Liver (tissue), 9 donors: ENCODE measurements around the gene ATP6V0A4. TPM values are rescaled to one million over a fixed set of nuclear protein-coding genes. Genes with fewer than 3 reads are reported as not detected.

Experiments
- DNase-seq: peaks from one replicate; pipeline ENCODE4 v3.0.0-alpha.2; 2017; ENCODE audit warnings: low spot score
- H3K27ac ChIP-seq, 2 donors: one replicate each; pipeline ENCODE4 v1.7.0; 2013; ENCODE audit warnings: inconsistent platforms in 2 of 2, low read length in 2 of 2, control low read depth in 1 of 2, low read depth in 1 of 2, mild to moderate bottlenecking in 1 of 2
- H3K27me3 ChIP-seq, 4 donors: one replicate each; pipeline versions ENCODE4 v1.6.1 to v1.7.0; 2013; ENCODE audit warnings: low read length in 3 of 4, inconsistent platforms in 1 of 4, mild to moderate bottlenecking in 1 of 4, moderate library complexity in 1 of 4; ENCODE audit not compliant: control insufficient read depth in 4 of 4, insufficient read depth in 4 of 4
- H3K36me3 ChIP-seq, 4 donors: one replicate each; pipeline versions ENCODE4 v1.6.1 to v1.7.0; 2013; ENCODE audit warnings: low read length in 3 of 4, mild to moderate bottlenecking in 3 of 4, low read depth in 1 of 4, moderate library complexity in 1 of 4; ENCODE audit not compliant: control insufficient read depth in 4 of 4, insufficient read depth in 3 of 4
- H3K4me1 ChIP-seq, 4 donors: one replicate each; pipeline versions ENCODE4 v1.6.1 to v1.7.0; 2013; ENCODE audit warnings: low read length in 3 of 4, mild to moderate bottlenecking in 3 of 4, moderate library complexity in 1 of 4; ENCODE audit not compliant: control insufficient read depth in 4 of 4, insufficient read depth in 4 of 4
- H3K4me3 ChIP-seq, 3 donors: one replicate each; pipeline versions ENCODE4 v1.6.1 to v1.7.0; 2013; ENCODE audit warnings: low read length in 3 of 3, control low read depth in 1 of 3, low read depth in 1 of 3, mild to moderate bottlenecking in 1 of 3
- H3K9ac ChIP-seq, 2 donors: one replicate each; pipeline ENCODE4 v1.7.0; 2013; ENCODE audit warnings: low read length in 2 of 2, mild to moderate bottlenecking in 2 of 2, moderate library complexity in 2 of 2, control low read depth in 1 of 2, low read depth in 1 of 2
- H3K9me3 ChIP-seq, 4 donors: one replicate each; pipeline versions ENCODE4 v1.6.1 to v1.7.0; 2013; ENCODE audit warnings: low read length in 3 of 4; ENCODE audit not compliant: control insufficient read depth in 4 of 4
- EGR1 ChIP-seq, 2 donors: IDR thresholded peaks; 2 replicates each; pipeline ENCODE4 v1.6.1; 2016 to 2018; ENCODE audit warnings: antibody characterized with exemption in 2 of 2, low read depth in 2 of 2
- FOXA1 ChIP-seq: IDR thresholded peaks from 2 replicates; pipeline ENCODE4 v1.6.1; 2016; ENCODE audit warnings: antibody characterized with exemption
- FOXA2 ChIP-seq: IDR thresholded peaks from 2 replicates; pipeline ENCODE4 v1.6.1; 2016; ENCODE audit warnings: antibody characterized with exemption
- GABPA ChIP-seq, 2 donors: IDR thresholded peaks in 1 of 2; conservative IDR thresholded peaks in 1 of 2; 2 replicates each; pipeline ENCODE4 v1.6.1; 2016; ENCODE audit warnings: antibody characterized with exemption in 2 of 2, mild to moderate bottlenecking in 1 of 2, moderate library complexity in 1 of 2
- HNF4A ChIP-seq, 2 donors: conservative IDR thresholded peaks; 2 replicates each; pipeline ENCODE4 v1.6.1; 2016; ENCODE audit warnings: antibody characterized with exemption in 2 of 2, mild to moderate bottlenecking in 2 of 2
- HNF4G ChIP-seq: IDR thresholded peaks from 2 replicates; pipeline ENCODE4 v1.6.1; 2016; ENCODE audit warnings: antibody characterized with exemption
- JUND ChIP-seq, 2 donors: IDR thresholded peaks; 2 replicates each; pipeline ENCODE4 v1.6.1; 2016; ENCODE audit warnings: antibody characterized with exemption in 2 of 2
- NR2F2 ChIP-seq: IDR thresholded peaks from 2 replicates; pipeline ENCODE4 v1.6.1; 2016; ENCODE audit warnings: antibody characterized with exemption
- RAD21 ChIP-seq, 2 donors: IDR thresholded peaks; 2 replicates each; pipeline ENCODE4 v1.6.1; 2016; ENCODE audit warnings: antibody characterized with exemption in 2 of 2, mild to moderate bottlenecking in 2 of 2
- RXRA ChIP-seq, 2 donors: IDR thresholded peaks; 2 replicates each; pipeline ENCODE4 v1.6.1; 2017 to 2018; ENCODE audit warnings: antibody characterized with exemption in 2 of 2, mild to moderate bottlenecking in 1 of 2
- SP1 ChIP-seq: IDR thresholded peaks from 2 replicates; pipeline ENCODE4 v1.6.1; 2018; ENCODE audit warnings: antibody characterized with exemption, mild to moderate bottlenecking
- TAF1 ChIP-seq: conservative IDR thresholded peaks from 2 replicates; pipeline ENCODE4 v1.6.1; 2016; ENCODE audit warnings: antibody characterized with exemption, mild to moderate bottlenecking
- YY1 ChIP-seq: IDR thresholded peaks from 2 replicates; pipeline ENCODE4 v1.6.1; 2016; ENCODE audit warnings: antibody characterized with exemption, mild to moderate bottlenecking
- whole genome bisulfite sequencing: extraction: QIAGEN DNeasy Blood & Tissue Kit; methylation state at CpG from one replicate; pipeline ENCODE4 v1.1.7; 2013; 5-methylcytosine and 5-hydroxymethylcytosine counted together
- polyA plus RNA-seq, 2 donors: library from polyadenylated mRNA; stranded (reverse) in 1 of 2; unstranded in 1 of 2; fragments of 200-250 nt in 1 of 2; fragments of >200 nt in 1 of 2; fragmentation: Nextera tagmentation in 1 of 2; extraction: Ambion mirVana in 1 of 2; gene quantifications; one replicate each; pipeline versions ENCODE4 v1.2.1 to v1.2.3, GENCODE V29; 2013 to 2015
- total RNA-seq, 2 donors: library from RNA; depleted of rRNA; stranded (reverse); fragments of >200 nt; gene quantifications; one replicate each; pipeline ENCODE4 v1.2.3, GENCODE V29; 2014
- TF ChIP-seq, protein P1 (sequence below): IDR thresholded peaks from 2 replicates; pipeline ENCODE4 v1.6.1; 2016; ENCODE audit warnings: antibody characterized with exemption, mild to moderate bottlenecking
- TF ChIP-seq, protein P2 (sequence below): IDR thresholded peaks from 2 replicates; pipeline ENCODE4 v1.6.1; 2016; ENCODE audit warnings: antibody characterized with exemption
- TF ChIP-seq, protein P3 (sequence below): IDR thresholded peaks from 2 replicates; pipeline ENCODE4 v1.6.1; 2016; ENCODE audit warnings: antibody characterized with exemption
- TF ChIP-seq, protein P4 (sequence below): fragments of 150-350 bp; IDR thresholded peaks from 2 replicates; pipeline ENCODE4 v1.5.1; 2017; ENCODE audit warnings: improper control_type of control experiment, low read depth, low read length; ENCODE audit not compliant: missing input control
- TF ChIP-seq, protein P5 (sequence below): IDR thresholded peaks from 2 replicates; pipeline ENCODE4 v1.6.1; 2016; ENCODE audit warnings: antibody characterized with exemption
- donor health status: healthy.
- donor health status: healthy.
- donor health status: healthy.
- donor health status: healthy.
- donor health status: healthy.

ATP6V0A4 gene
- total and polyA plus RNA-seq, 4 donors = not detected

DNA sequence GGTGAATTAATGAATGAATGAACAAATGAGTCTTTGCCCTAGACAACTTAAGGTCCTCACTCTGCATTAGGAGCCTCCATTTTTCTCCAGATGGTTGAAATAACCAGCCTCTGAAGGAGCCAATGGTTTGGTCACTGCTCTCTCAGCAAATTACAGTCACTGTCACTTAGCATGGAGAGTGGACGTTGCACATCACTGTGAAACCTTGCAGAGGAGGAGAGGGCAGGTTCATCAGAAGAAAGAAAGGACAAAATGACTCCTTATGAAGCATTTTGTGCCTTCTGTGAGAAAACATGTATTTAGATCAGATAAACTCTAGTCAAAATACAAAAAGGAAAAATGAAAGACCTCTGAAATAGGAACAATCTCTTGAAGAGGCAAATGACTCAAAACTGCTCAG is 6.6 kb upstream of the ATP6V0A4 start:
- no peak for DNase-seq

DNA sequence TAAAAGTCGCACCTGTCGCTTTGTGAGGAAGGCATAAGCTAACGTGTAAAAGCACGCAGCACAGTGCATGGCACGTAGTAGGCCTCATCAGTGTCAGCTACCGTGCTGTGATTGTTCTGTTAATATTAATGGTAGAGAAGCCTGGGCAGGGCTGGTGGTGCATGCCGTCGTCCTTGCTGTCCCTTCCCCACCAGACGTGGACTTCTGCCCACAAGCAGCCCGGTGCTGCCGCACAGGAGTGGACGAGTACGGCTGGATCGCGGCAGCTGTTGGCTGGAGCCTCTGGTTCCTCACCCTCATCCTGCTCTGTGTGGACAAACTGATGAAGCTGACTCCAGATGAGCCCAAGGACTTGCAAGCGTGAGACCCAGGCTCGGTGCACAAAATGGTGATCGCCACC is 4.7 kb upstream of the ATP6V0A4 start:
- Histone ChIP-seq H3K9ac (no peak overlapping the region), H3K4me3 (no peak overlapping the region), H3K4me1 (no peaks in the 10 kb centered on the region), H3K36me3 (no peaks in the 10 kb centered on the region), H3K9me3 (no peaks in the 10 kb centered on the region), H3K27me3 (no peaks in the 10 kb centered on the region), H3K27ac (no peak overlapping the region)
- 94% methylated on average over 18 of the region's 18 CpGs for WGBS
- no peak for DNase-seq
- TF ChIP-seq, protein P1, sequence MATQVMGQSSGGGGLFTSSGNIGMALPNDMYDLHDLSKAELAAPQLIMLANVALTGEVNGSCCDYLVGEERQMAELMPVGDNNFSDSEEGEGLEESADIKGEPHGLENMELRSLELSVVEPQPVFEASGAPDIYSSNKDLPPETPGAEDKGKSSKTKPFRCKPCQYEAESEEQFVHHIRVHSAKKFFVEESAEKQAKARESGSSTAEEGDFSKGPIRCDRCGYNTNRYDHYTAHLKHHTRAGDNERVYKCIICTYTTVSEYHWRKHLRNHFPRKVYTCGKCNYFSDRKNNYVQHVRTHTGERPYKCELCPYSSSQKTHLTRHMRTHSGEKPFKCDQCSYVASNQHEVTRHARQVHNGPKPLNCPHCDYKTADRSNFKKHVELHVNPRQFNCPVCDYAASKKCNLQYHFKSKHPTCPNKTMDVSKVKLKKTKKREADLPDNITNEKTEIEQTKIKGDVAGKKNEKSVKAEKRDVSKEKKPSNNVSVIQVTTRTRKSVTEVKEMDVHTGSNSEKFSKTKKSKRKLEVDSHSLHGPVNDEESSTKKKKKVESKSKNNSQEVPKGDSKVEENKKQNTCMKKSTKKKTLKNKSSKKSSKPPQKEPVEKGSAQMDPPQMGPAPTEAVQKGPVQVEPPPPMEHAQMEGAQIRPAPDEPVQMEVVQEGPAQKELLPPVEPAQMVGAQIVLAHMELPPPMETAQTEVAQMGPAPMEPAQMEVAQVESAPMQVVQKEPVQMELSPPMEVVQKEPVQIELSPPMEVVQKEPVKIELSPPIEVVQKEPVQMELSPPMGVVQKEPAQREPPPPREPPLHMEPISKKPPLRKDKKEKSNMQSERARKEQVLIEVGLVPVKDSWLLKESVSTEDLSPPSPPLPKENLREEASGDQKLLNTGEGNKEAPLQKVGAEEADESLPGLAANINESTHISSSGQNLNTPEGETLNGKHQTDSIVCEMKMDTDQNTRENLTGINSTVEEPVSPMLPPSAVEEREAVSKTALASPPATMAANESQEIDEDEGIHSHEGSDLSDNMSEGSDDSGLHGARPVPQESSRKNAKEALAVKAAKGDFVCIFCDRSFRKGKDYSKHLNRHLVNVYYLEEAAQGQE = no peak
- TF ChIP-seq NR2F2 = no peak
- TF ChIP-seq JUND (IDR thresholded peaks at IDR 0.05) = no peak
- TF ChIP-seq, protein P2, sequence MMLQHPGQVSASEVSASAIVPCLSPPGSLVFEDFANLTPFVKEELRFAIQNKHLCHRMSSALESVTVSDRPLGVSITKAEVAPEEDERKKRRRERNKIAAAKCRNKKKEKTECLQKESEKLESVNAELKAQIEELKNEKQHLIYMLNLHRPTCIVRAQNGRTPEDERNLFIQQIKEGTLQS = no peak
- no peak for TF ChIP-seq RXRA (IDR thresholded peaks at IDR 0.05)

More for the DNA sequence above, 6.6 kb upstream of the ATP6V0A4 start:
- no peaks in the 10 kb centered on the region for H3K9me3 ChIP-seq
- H3K36me3 ChIP-seq = no peaks in the 10 kb centered on the region
- H3K27me3 ChIP-seq = no peaks in the 10 kb centered on the region
- H3K4me1 ChIP-seq = no peaks in the 10 kb centered on the region
- no peak overlapping the region for H3K4me3 ChIP-seq
- TF ChIP-seq, protein P1 = no peak
- TF ChIP-seq NR2F2 (no peak), JUND (IDR thresholded peaks at IDR 0.05) (no peak), GABPA (IDR thresholded peaks at IDR 0.05 in 1 of 2, conservative IDR thresholded peaks at IDR 0.05 in 1 of 2) (no peak), TAF1 (no peak), YY1 (no peak), EGR1 (IDR thresholded peaks at IDR 0.05; ENCODE audit: low read depth in 2 of 2) (no peak), HNF4G (no peak), FOXA1 (no peak), FOXA2 (no peak), RAD21 (IDR thresholded peaks at IDR 0.05) (no peak), SP1 (no peak), RXRA (IDR thresholded peaks at IDR 0.05) (no peak), HNF4A (conservative IDR thresholded peaks at IDR 0.05) (no peak)
- TF ChIP-seq, protein P2 = no peak
- TF ChIP-seq, protein P3, sequence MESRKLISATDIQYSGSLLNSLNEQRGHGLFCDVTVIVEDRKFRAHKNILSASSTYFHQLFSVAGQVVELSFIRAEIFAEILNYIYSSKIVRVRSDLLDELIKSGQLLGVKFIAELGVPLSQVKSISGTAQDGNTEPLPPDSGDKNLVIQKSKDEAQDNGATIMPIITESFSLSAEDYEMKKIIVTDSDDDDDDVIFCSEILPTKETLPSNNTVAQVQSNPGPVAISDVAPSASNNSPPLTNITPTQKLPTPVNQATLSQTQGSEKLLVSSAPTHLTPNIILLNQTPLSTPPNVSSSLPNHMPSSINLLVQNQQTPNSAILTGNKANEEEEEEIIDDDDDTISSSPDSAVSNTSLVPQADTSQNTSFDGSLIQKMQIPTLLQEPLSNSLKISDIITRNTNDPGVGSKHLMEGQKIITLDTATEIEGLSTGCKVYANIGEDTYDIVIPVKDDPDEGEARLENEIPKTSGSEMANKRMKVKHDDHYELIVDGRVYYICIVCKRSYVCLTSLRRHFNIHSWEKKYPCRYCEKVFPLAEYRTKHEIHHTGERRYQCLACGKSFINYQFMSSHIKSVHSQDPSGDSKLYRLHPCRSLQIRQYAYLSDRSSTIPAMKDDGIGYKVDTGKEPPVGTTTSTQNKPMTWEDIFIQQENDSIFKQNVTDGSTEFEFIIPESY = no peak
- TF ChIP-seq, protein P4, sequence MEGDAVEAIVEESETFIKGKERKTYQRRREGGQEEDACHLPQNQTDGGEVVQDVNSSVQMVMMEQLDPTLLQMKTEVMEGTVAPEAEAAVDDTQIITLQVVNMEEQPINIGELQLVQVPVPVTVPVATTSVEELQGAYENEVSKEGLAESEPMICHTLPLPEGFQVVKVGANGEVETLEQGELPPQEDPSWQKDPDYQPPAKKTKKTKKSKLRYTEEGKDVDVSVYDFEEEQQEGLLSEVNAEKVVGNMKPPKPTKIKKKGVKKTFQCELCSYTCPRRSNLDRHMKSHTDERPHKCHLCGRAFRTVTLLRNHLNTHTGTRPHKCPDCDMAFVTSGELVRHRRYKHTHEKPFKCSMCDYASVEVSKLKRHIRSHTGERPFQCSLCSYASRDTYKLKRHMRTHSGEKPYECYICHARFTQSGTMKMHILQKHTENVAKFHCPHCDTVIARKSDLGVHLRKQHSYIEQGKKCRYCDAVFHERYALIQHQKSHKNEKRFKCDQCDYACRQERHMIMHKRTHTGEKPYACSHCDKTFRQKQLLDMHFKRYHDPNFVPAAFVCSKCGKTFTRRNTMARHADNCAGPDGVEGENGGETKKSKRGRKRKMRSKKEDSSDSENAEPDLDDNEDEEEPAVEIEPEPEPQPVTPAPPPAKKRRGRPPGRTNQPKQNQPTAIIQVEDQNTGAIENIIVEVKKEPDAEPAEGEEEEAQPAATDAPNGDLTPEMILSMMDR = no peak
- TF ChIP-seq, protein P5, sequence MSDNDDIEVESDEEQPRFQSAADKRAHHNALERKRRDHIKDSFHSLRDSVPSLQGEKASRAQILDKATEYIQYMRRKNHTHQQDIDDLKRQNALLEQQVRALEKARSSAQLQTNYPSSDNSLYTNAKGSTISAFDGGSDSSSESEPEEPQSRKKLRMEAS = no peak
- WGBS = 76% methylated on average over 1 of the region's 1 CpG
- no peak overlapping the region for H3K27ac ChIP-seq
- H3K9ac ChIP-seq = no peak overlapping the region
